NCI-H187 (cell line): ENCODE measurements around the gene CATSPERE.
"Not testable (repeated sequence)": the region's sequence is repeated elsewhere in the genome, so short reads cannot be mapped to it uniquely, and the experiment has no call there.

Source experiments
- DNase-seq, 2 experiments: peaks; one replicate each; lab custom pipeline; 2025; lab: John Stamatoyannopoulos, UW

Gene CATSPERE

DNA sequence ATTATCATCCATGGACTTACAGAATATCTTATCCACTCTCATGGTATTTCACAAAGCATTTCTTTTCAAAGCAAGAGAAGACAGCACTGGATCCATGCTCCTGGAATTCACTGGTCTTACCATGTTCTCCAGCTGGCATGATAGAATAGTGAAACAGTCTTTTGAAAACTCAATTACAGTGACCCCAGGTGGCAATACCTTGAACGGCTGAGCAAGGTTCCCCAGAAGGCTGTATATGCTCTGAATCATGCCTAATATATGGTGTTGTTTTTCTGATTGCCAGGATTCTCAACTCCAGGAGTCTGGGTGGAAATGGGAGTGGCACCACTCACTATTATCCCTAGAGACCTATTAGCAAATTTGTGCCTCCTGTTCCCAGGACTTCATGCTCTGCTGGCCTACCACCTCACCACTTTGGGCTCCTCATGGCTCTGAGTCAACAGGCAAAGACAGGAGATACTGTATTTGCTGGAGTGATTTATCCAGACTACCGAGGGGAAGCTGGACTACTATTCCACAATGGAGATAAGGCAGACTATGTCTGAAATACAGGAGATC lies 87.6 kb downstream of the CATSPERE start:
- DNase-seq: no peak

DNA sequence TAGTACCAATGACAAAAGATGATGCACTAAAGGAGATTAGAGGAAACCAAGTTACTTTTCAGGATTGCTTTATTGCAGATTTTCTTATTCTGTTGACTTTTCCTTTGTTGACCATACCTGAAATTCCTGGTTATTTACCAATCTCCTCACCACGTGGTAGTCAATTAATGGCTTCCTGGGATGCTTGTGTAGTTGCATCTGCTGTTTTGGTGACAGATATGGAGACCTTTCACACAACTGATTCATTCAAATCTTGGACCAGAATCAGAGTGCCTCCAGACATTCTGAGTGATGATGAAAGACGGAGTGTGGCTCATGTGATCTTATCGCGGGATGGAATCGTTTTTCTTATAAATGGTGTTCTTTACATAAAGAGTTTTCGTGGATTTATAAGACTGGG lies 91.3 kb downstream of the CATSPERE start:
- DNase-seq: no peak

DNA sequence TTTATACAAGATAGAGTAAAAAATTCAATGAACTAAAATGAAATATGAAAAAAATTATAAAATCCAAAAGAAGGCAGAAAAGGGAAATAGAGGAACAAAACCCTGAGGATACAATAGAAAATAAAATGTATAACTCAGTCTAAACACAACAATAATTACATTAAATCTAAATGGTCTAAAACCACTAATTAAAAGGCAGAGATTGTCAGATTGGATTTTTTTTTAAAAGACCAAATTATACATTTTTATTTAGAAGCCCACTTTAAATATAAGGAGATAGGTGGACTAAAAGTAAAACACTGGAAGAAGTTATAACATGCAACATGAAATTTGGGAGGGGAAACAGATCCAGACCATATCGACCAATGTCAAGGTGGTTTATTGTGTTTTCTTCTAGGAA lies 95.2 kb downstream of the CATSPERE start:
- DNase-seq: no peak

DNA sequence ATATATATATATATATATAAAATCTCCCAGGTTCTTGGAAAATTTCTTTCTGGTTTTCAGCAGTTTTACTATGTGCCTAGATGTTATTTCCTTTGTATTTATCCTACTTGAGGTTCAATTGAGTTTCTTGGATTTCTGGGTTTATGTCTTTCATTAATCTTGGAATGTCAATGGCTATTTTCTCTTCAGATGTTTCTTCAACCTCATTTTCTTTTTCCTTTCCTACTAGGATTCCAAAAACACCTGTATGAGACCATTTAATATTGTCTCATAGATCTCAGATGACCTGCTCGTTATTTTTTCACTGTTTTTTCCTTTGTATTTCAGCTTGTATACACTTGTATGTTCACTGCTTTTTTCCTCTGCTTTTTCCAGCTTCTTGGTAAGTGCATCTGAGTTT lies 96.5 kb downstream of the CATSPERE start:
- no peak for DNase-seq

DNA sequence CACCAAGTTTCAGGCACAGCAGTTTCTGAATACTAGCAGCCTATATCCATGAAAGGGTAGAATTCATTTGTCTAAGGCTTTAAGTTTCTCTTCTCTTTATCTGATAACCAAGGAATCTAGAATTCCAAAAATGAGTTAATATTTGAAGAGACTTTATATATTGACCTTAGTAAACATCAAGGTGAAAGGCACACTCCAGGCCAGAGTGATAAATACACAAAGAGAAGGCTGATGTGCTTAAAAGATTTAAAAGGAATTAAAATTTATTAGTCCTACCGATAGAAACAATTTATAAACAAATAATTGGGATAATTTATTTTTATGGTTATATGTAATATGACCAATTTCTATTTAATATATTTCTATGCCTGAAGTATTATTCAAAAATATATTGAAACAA lies 98.5 kb downstream of the CATSPERE start:
- no peak for DNase-seq

DNA sequence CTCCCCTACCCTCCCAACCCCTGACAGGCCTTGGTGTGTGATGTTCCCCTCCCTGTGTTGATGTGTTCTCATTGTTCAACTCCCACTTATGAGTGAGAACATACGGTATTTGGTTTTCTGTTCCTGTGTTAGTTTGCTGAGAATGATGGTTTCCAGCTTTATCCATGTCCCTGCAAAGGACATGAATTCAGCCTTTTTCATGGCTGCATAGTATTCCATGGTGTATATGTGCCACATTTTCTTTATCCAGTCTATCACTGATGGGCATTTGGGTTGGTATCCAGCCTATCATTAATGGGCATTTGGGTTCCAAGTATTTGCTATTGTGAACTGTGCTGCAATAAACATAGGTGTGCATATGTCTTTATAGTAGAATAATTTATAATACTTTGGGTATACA lies 101.8 kb downstream of the CATSPERE start:
- DNase-seq: not testable (repeated sequence)

DNA sequence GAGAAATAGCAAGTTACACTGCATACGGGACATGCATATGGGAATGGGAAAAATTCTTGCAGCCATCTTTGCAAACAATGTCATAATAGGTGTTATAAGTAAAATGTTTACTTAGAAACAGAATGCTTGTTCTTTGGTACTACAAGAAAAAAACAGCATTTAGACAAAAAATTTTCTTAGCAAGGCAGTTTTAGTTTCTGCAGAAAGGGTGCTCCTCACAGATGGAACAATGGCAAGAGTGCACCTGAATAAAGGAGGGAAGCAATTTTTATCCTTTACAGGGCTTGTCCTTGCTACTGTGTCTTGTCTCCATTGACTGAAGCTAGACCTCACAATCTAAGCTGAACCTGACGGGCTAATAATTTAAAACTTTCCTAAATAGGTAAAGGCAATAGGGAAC lies 112.7 kb downstream of the CATSPERE start:
- no peak for DNase-seq

DNA sequence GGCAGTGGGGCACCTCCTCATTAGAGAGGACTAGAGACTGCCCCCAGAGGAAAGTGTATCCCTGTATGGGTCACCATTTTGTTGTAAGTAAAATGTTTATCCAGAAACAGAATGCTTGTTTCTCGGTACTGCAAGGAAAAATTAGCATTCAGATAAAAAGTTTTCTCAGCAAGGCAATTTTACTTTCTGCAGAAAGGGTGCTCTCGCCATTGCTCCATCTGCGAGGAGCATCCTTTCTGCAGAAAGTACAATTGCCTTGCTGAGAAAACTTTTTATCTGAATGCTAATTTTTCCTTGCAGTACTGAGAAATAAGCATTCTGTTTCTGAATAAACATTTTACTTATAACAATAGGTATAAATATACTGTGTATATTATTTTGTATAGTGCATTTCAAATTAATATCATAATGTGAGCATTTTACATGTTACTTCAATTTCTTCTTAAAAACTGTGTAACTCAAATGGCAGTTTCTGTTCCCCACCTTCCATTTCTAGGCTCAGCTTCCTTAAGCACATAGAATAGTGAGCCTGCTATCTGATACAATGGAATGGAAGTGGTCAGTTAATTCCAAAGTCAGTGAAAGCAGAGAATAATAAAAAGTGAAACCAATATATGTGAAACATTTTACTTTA lies 115.3 kb downstream of the CATSPERE start:
- DNase-seq: no peak

DNA sequence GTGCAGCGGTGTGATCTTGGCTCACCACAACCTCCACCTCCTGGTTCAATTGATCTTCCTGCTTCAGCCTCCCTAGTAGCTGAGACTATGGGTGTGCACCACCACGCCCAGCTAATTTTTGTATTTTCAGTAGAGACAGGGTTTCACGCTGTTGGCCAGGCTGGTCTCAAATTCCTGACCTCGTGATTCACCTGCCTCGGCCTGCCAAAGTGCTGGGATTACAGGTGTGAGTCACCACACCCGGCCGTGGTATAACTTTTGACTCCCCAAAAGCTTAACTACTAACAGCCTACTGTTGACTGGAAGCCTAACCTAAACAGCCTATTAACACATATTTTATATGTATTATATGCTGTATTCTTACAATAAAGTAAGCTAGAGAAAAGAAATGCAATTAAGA lies 117.1 kb downstream of the CATSPERE start:
- not testable (repeated sequence) for DNase-seq

DNA sequence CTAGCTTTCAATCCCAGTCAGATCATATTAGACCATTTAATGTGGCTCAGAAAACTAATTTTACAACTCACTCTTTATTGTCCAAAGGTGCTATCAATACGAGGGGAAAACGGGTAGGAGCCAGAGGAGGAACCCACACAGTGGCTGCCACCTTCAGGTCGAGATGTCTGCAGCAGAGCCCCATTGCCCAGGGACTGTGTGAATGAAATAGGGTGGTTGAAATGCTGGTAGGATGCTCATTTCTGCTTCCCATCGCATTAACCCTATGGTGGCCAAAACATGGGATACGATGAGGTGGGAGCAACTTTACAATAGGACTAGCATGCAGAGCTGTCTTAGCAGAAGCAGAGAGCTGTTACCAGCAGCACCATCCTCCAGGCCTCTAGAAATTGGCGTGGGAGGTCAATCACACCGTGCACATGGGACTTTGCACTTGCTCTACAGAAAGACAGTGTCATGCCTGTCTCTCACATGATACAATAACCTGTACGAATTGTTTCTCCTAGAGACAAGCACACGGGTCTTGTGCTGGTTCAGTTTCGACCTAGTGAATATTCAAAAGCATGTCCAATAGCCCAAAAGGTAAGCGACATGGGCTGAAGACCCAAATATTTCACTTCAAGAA lies 122.4 kb downstream of the CATSPERE start:
- no peak for DNase-seq

DNA sequence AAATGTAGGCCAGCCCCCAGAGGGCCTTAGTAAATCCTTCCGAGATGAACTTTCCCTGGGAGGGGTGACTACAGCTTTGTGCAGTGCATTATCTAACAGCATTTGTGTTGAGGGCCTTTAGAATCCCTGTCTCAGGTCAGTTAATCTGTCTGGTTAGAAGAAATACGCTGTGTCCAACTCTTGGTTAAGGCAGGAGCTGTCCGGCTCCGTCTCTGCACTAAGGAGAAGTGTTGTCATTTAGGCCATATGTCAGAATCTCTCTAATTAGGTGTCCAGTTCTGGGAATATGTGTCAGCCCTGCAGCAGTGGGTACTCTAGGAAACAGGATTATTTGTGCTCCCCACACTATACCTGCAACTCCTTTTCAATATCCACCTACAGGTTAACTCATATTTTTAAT lies 124.8 kb downstream of the CATSPERE start:
- DNase-seq: no peak

DNA sequence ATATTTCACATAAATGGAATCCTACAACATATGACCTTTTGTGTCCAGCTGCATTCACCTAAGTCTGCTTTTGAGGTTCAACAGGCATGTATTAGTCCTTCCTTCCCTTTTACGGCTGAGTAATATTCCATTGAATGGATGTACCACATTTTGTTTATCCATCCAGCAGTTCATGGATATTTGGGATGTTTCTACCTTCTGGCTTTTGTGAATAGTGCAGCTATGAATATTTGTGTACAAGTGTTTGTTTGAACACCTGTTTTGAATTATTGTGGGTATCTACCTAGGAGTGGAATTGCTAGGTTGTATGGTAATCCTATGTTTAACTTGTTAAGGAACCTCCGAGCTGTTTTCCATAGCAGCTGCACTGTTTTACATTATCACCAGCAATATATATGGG lies 129.6 kb downstream of the CATSPERE start:
- no peak for DNase-seq

DNA sequence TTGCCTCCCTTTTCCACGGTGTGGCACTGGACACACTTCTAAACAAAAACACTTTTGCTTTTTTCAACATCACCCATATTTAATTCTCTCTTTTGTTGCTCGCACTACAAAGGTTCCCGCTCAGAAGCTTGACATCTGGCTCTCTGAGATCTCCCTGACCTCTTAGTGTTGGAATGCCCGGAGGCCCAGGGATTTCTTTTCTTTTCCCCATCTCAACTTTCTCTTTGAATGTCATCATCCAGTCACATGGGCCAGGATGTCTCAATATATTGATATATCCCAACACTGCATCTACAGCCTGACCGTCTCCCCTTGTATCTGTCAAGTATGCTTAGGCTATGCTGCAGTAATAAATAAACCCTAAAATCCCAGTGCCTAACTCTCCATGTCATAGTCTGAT lies 137.5 kb downstream of the CATSPERE start:
- DNase-seq: no peak

DNA sequence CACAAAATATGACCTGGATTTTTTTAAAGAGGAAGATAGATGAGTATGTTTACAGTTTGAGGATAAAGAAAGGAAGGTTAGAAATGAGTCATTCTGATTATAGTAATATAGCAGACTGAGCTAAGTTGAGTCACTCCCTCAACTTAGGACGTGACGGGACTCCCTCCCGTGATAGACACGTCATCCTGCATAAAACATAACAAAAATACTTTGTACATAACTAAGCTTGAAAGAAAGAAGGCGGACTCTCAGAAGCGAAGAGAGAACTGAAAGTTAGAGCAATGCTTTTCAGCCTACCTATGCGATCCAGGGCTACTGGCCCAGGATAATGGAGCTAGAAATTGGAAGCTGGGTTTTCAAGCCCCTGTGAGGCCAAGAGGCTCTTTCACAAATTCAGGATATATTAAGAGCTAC lies 138.9 kb downstream of the CATSPERE start:
- DNase-seq: no peak

DNA sequence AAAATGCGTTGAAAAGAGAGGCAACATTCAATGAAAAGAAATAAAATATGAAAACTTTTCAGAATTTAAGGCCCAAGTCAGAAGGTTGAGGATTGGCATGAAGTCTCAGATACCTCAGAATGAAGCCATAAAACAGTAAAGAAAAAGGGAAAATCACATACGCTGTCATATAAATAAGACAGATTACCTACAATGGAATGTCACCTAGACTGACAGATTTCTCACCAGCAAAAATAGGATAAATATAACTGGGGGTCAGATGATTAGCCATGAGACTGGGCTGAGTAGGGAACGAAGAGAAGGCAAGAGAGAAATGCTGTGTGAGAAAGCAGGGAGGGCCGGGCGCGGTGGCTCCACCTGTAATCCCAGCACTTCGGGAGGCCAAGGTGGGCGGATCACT lies 140.3 kb downstream of the CATSPERE start:
- no peak for DNase-seq

DNA sequence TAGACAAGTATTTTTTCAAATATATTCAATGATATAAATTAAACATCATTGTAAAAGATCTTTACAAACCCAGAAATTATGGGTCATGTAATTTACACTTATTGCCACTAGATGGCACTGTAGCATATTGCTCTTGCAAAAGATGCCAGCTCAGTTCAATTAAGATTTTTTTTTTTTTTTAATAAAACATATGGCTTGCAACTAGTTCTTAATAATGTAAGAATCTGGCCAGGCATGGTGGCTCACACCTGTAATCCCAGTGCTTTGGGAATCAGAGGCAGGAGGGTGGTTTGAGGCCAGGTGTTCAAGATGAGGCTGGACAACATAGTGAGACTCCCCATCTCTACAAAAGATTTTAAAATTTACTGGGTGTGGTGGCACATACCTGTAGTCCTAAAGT lies 142.4 kb downstream of the CATSPERE start:
- no peak for DNase-seq

DNA sequence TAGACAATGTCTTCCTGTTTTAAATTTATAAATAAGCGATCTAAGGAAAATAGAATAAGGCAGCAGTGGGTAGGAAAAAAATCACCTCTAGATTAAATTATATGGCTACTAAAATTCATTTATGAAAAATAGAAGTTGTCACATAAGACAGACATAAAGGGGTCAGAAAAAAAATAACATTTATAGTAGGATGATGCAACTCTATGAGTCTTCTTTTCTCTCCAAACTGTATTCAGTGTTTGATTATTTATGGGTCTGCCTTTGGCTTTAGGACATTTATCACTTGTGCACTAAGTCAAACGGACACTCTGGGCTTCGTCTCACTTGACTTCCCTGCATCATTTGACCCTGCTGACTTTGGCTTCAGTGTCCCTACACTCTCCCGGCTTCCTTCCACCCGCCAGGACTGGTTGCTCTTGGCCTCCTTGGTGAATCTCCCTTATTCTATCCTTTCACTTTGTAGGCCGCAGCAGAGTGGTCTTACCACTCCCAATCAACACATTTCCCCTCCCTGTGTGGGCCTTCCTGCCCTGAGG lies 144.8 kb downstream of the CATSPERE start:
- DNase-seq: no peak

DNA sequence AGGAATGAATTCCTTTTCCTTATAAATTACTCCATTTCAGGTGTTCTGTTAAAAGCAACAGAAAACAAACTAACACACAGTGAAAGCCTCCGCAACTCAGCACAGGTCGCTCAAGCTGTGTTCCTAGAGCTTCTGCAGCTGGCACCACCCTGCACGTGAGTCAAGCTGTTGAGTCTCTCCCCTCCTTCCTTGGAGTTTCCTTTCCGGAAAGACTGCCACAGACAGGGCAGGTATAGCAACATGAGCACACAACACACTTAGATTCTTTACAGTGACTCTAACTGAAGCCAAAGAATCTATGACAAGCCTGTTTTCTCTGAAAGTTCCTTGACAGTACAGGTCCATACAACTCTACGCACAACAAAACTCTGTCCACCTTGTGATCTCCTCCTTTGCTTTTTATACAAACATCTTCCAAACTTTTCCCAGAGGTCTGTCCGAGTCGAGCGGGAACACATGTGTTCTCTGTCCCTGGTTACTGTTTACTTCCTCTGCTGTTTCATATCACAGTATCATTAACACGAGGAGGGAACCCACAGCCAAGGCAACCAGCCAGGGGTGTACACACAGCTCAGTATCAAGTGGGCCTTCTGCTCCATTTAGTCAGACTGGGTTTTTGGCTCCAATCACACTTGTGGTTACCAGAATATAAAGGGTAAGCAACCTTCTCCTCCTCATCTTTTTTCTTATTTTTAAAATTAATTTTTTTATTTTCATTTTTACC lies 153.2 kb downstream of the CATSPERE start:
- DNase-seq: no peak

DNA sequence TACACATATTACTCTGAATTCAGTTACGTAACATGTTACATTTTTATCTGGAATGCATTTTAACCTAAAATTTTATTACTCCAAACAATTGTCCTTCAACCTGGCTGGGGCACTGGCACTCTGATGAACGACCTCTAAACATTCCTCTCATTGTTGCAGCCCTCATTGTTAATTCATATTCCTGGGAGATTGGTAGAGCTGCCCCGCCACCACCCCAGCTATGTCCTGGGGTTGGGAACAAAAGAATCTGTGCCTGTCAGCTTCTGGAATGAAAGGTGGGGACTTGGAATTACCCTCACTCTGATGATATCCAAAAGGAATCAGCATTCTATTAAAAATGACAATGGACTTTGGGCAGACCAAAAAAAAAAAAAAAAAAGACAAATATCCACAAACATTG lies 153.8 kb downstream of the CATSPERE start:
- DNase-seq: no peak

DNA sequence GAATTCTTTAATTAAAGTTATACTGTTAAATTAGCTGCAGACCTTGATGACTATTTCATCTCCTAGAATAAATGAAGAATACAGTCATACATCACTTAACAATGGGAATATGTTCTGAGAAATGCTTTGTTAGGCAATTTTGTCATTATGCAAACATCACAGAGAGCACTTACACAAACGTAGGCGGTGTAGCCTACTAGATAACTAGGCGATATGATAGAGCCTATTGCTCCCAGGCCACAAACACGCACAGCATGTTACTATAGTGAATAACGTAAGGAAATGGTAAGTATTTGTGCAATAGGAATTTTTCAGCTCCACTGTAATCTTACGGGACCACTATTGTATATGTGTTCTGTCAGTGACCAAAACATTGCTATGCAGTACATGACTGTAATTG lies 154.2 kb downstream of the CATSPERE start:
- no peak for DNase-seq

DNA sequence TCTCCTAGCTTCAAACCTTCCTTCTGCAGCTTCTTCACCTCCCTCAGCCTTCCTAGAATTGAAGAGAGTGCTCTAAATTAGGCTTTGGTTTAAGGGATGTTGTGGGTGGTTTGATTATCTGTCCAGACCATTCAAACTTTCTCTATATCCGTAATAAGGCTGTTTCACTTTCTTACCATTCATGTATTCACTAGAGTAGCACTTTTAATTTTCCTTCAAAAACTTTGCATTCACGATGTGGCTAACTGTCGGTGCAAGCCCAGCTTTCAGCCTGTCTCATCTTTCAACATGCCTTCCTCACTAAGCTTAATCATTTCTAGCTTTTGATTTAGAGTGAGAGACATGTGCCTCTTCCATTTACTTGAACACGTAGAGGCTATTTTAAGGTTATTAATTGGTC lies 165.6 kb downstream of the CATSPERE start:
- no peak for DNase-seq

DNA sequence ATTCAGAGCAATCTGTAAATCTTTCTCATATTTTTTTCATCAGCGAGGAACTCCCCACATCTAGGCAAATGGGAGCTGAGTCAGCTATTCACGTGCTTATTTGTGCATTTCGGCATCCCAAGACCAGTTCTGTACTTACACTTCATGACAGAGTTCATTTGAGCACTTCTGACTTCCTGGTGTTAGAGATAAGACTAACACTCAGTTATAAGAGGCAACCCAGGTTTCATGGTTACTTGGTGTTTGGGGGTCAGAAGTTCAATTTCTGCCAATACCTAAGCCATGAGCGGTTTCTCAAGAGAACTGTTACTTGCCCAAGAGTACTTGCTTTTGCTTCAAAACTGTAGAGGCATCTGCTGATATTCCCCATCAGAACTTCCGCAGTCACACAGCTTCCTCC lies 167.7 kb downstream of the CATSPERE start:
- no peak for DNase-seq

DNA sequence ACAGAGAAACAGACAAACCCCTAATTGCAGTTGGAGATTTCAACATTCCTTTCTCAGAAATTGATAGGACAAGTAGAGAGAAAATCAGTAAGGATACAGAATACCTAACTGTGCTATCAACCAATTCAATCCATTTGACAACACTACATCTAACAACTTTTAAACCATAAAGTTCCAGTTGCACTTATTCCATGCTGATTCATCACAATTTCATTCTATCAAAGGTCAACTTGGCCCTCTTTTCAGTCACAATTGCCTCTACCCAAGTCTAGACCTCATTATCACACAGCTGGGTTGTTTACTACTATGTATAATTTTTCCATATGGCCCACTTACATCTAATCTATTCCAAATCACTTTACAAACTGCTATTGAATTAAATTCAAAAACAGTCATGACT lies 172.1 kb downstream of the CATSPERE start:
- DNase-seq: no peak
